Activated CD8-positive, alpha-beta memory T cell treated with anti-CD3 and anti-CD28 coated beads for 4 hours (primary cell): ENCODE data around the gene PRPH.
A peak's percentile ranks its signal among the peaks of the same experiment; 100 is the strongest.
"Not testable (repeated sequence)": the region's sequence is repeated elsewhere in the genome, so short reads cannot be mapped to it uniquely, and the experiment has no call there.

ENCODE experiments used
- DNase-seq, 2 donors: peaks; one replicate each; pipeline ENCODE4 v3.0.0-alpha.2; 2020; ENCODE audit warnings: low read depth in 2 of 2

Gene PRPH

GRCh38 chr12:49332891-49333371, 38.0 kb downstream of the PRPH start:
- no peak for DNase-seq

GRCh38 chr12:49333778-49334177, 38.8 kb downstream of the PRPH start:
- not testable (repeated sequence) for DNase-seq

DNA sequence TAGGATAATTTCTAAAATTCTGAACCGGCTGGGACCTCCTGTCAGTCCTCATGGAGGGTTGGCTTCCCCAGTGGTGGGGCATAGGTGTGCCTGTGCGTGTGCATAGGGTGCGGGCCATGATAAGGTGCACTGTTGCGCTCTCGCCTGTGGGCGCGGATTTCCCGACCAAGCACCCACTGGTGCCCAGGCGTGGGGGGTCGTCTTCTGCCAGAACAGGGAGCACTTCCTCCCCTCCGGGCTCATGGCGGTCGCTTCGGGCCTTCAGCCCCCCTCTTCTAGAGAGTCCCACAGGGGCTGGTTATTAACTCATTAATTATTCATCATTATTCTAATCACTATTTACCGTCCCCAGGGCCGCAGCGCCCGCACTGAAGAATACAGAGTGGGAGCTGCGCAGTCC, 39.3 kb downstream of the PRPH start:
- no peak for DNase-seq

DNA sequence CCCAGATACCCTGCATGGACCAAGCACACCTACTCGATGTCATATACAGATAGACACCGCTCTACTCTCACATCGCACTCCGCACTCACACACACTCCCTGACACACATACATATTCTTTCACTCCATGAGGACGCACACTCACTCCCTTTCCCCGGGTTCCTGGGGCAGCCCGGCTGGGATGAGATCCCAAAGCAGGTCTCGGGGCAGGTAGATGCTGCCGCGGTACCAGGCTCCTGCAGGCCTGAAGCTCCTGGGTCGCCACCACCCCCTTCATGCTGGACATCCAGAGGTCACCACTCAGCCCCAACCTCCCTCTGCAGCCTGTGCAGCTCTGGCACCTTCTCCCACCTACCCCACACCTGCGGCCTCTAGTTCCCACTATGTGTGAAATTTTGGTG, 39.7 kb downstream of the PRPH start:
- DNase-seq = no peak

DNA sequence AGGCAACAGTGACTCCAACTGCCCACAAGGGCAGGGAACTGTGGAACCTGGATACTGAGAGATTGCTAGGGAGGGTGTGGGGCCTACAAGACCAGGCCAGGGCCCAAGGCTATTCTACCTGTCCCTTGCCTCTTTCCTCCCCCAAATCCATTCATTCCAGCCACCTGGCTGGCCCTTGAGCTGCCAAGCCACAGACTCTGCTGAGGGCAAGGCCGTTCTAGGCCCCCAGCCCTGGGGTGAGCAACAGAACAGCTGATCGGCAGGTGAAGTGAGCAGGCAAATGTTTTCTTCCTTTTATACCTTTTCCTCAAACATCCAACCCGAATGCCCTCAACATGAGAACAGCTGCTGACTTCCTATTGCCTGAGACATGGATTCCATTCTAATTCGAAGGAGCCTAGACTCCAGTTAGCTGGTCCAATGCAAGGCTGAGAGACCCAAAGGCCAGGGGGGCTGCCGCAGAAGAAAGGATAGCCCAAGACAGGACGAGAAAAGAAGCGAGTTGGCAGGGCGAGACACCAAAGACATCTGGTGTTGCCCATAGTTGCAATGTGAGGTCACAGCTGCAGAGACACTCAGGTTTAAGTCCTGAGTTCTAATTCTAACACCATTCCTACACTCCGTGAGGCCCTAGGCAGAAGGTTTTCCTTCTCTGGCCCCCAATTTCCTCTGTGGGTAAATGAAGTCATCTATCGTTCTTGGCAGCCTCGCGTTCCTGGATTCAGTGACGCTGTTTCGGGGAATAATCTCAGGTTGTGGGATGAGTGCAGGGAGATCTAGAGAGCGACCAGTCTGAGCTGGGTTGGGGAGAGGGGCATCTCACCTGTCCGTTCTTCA, 40.4 kb downstream of the PRPH start:
- no peak for DNase-seq

GRCh38 chr12:49335955-49336644, 41.2 kb downstream of the PRPH start:
- DNase-seq = no peak

DNA sequence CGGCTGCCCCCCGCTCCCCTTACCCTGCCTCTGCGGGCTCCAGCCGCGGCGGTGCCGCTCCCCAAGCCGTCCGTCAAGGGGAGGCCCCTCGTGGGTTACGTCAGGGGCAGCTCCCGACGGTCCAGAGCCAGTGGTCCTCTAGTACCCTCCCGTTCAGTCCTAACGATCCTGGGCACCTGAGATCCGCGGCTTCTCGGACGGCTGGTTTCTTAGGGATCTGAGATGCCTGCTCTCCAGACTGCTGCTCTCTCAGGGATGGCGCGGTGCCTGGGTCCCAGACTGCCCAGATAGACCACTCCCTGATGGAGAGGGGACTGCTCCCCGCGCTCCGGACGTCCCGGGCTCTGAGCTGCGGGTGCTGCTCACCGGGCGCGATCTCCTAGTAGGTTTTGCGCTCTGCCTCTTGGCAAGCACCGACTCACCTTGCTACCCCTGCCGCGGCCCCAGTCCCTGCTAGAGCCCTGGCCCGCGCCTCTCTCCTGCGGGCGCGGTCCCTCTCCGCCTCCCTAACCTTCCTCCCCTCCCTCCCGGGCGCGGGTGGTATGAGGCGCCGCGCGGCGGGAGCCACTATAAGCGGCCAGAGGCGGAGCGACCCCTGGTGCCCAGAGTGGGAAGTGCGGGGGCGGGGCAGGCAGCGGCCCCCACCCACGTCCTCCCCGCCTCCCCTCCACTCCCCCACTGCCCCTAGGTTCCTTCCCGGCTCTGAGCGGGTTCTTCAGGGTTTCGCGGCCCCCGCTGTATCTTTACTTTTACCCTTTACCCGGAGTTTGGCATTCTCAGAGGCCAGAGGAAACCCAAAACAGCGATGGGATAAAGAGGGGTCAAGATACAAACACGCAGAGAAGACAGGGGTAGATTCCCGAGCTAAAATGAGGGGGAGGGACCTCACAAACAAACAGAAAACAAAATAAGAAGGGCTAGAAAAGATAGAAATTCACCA, 42.0 kb downstream of the PRPH start, which contains the start of gene C1QL4:
Gene C1QL4, minus strand, starts transcription at position 544 of the 940 bp plus-strand sequence. CDS start 711 bp downstream, outside the sequence.
- DNase-seq = peak; percentile 72 to 76

- DNase-seq = no peak
These were observed 44.0 kb downstream of the PRPH start for GRCh38 chr12:49338830-49339463.

DNA sequence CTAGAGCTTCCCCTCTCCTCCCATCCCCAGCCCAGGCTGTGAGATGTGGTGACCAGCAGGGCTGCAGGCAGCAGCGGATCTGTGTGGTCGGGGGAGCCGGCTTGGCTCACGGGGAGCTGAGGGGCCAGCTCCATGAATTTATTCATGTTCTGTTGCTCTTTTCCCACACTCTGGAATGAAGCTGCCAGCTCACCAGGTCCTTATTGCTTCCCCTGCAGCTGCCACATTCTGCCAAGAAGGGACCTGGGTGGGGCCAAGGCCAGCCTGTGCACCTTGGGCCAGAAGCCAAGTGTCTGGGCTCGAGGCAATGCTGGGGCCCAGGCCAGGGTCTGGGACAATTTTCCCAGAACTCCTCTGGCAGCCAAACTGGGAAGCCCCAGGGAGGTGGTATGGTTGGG, 44.5 kb downstream of the PRPH start:
- DNase-seq = no peak

GRCh38 chr12:49340095-49340870, 45.3 kb downstream of the PRPH start:
- DNase-seq = no peak

DNA sequence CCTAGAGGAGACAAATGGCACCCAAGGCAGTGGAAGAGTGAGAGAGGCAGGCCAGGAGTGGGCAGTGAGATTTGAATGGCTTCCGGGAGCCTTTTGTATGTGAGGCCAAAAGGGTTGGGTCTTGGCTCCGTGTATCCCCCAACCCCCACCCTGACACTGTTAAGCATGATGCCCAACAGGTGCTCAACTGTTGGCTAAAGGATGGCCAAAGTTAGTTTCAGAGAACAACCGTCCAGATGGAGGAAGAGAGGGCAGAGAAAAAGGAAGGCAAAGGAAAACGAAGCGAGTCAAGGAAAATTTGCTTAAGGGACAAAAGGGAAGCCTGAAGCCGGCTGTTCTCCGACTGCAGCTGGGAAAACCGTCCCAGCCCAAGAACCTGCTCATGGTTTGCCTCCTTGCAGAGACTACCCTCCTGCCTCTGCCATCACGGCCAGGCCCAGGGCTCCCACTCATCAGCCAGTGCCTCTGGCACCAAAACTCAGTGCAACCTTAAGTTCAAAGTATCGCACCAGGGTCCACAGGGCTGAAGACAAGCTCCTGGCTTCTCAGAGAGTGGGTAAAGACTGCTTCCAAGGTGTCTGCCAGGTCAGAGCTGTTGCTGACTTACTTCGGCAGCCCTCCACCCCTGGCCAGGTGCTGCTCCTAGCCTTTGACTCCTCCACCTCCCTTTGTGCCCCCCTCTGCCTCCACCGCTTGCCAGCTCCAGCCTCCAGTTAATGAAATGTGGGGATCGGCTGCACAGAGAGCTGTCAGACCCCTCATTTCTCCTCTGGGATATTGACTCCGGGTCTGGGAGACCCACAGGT, 46.2 kb downstream of the PRPH start:
- no peak for DNase-seq

DNA sequence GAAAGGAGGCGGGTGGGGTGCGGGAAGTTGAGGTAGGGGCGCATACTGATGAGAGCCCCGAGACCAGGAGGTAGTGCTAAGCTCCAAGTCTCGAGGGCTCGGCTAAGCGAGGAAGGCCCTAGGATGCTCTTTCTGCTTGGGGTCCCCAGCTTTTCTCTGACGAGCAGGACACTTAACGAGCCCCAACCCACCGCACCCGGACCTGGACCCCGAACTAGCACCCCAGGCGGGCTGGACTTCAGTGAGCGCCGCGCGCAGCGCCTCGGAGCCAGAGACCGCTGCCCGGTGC, 46.8 kb downstream of the PRPH start:
- no peak for DNase-seq

- DNase-seq = peak; percentile 44
These were observed 47.3 kb downstream of the PRPH start for GRCh38 chr12:49342066-49342913.

GRCh38 chr12:49342914-49343731, 48.2 kb downstream of the PRPH start:
- DNase-seq = peak in 1 of 2 donors; percentile 43

GRCh38 chr12:49344486-49345050, 49.6 kb downstream of the PRPH start:
- no peak for DNase-seq

DNA sequence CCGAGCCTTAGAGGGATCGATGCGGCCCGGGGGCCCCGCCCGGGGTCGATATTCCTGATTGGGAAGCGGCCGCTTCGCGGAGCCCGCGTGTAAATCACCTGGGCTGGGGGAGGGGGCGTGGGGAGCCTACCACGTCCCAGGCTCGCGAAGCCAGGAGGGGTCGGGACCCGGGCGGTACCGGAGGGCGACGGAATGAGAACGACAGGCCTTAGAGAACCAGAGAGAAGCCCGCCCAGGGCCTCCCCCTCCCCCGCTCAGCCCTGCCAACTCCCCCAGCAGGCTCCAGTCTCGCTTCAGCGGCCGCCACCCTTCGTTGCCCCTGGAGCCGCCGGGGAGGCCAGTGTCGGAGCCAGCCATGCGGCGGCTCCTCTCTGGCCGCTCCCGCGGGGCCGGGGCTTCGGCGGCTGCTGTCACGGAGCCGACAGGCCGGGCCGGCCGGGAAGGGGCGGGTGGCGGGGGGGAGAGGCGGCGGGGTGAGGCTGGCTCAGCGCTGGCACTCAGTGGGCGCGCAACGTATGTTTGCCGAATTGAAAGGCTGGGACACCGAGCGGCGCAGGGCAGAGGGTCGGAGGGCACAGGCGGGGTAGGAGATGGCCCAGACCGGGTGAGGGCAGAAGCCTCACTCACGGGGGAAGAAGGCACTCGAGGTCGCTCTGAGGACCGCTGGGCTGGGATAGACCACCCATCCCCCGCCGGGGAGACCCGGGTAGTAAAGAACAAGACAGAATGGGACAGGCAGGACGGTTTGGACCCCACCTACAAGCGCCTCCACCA, 50.3 kb downstream of the PRPH start:
- DNase-seq = no peak
